Measurements from ENCODE around the gene CDH3. TPM values are rescaled to one million over a fixed set of nuclear protein-coding genes. Genes with fewer than 3 reads are reported as not detected.

Gene CDH3
- total RNA-seq, 1 experiment from 2014 or later, result 4.9 TPM

DNA sequence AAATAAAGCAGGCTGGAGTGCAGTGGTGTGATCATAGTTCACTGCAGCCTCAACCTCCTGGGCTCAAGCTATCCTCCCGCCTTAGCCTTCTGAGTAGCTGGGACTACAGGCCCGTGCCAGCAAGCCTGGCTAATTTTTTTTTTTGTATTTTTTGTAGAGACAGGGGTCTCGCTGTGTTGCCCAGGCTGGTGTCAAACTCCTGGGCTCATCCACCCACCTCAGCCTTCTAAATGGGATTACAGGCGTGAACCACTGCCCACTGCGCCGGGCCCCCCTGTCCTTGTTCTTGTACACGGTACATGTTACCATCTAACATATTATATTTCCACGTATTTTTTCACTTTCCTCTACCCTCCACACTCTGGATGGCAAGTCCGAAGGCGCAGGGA is 3.1 kb upstream of the CDH3 start:
- no peak overlapping the region for H3K4me3 ChIP-seq

DNA sequence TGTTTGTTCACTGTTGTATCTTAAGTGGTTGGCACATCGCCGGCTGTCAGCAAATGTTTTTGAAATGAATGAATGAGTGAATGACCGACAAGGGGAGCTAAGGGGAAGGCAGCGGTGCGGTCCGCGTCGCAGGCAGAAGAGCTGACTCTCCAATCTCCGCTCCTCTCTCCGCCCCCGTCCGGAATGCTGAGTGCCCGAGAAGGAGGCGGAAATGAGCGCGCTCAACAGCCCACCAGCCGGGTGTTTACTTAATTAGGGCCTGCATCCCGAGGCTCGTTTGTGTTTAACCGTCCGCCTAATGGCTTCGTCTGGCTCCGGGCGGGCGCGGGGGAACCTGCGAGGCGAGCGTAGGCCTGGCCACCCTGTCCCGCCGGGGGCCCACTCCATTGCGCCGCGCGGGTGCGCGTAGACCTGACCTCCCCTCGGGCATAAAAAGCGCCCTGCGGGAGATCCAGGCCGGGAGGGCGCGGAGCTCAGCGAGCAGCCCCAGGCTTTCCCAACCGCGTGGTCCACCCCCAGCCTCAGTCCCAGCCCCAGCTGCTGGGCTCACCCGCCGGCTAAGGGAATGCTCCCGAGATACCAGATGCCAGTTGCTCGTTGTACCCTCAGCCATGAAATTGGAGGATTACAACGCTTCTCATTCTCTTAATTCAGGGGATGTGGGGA is 2.5 kb upstream of the CDH3 start:
- Histone ChIP-seq H3K27me3 (replicated peaks) (peaks cover 11% of the 10 kb centered on the region; the same call in 1 of the 2 replicates), H3K36me3 (no peaks in the 10 kb centered on the region), H3K9me3 (replicated peaks) (no peaks in the 10 kb centered on the region), H3K4me1 (replicated peaks) (peaks cover 18% of the 10 kb centered on the region), H3K27ac (no peak overlapping the region), H3K4me3 (no peak overlapping the region)
- peak in 1 of 2 experiments; percentile 12 for DNase-seq (ENCODE audit: low read depth in 1 of 2, low spot score in 2 of 2)

More for the DNA sequence above, 3.1 kb upstream of the CDH3 start:
- Histone ChIP-seq H3K4me1 (replicated peaks) (peaks cover 20% of the 10 kb centered on the region), H3K27ac (no peak overlapping the region), H3K9me3 (replicated peaks) (no peaks in the 10 kb centered on the region), H3K36me3 (no peaks in the 10 kb centered on the region), H3K27me3 (replicated peaks) (peaks cover 11% of the 10 kb centered on the region; the same call in 1 of the 2 replicates)
- DNase-seq (ENCODE audit: low read depth in 1 of 2, low spot score in 2 of 2), result no peak

DNA sequence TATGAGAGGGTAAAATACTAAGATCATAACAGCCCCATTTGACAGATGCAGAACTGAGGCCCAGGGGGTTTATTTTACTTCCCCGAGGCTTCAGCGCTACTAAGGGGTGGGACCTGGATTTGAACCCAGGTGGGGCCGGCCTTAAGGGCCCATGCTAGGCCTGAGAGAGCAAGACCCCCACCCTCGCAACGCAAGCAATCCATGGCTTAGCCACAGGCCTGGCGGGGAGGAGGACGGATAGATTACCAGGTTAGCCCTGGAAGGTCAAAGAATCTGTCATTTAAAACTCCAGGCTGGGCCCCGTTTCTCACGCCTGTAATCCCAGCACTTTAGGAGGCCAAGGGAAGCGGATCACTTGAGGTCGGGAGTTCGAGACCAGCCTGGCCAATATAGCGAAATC is 1.9 kb upstream of the CDH3 start:
- H3K27ac ChIP-seq, result no peak overlapping the region
- no peak for DNase-seq (ENCODE audit: low read depth in 1 of 2, low spot score in 2 of 2)
- H3K36me3 ChIP-seq, result no peaks in the 10 kb centered on the region
- H3K4me3 ChIP-seq, result no peak overlapping the region
- H3K9me3 ChIP-seq (replicated peaks), result no peaks in the 10 kb centered on the region
- peaks cover 18% of the 10 kb centered on the region for H3K4me1 ChIP-seq (replicated peaks)
- H3K27me3 ChIP-seq (replicated peaks), result peaks cover 11% of the 10 kb centered on the region; the same call in 1 of the 2 replicates

DNA sequence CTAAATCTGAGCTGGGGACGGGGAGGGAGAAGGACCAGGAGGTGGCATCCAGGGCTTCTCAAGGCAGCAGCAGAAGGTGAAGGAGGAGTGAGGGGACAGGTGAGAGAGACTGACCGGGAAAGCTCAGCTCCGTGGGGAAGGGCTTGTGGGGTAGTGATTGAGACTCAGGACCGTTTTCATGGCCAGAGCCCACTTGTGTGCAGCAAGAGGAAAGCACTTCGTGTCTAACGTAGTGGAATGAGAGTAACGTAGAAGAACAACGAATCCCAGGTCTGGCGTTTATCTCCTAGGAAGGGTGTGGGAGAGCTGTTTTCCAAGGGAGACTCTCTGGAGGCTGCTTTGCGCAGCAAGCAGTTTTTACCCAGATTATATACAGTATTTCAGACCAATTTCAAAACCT is 1.3 kb upstream of the CDH3 start:
- no peaks in the 10 kb centered on the region for H3K9me3 ChIP-seq (replicated peaks)
- no peak for DNase-seq (ENCODE audit: low read depth in 1 of 2, low spot score in 2 of 2)
- H3K36me3 ChIP-seq, result no peaks in the 10 kb centered on the region
- peaks cover 18% of the 10 kb centered on the region for H3K4me1 ChIP-seq (replicated peaks)
- H3K27ac ChIP-seq, result no peak overlapping the region
- peaks cover 11% of the 10 kb centered on the region; the same call in 1 of the 2 replicates for H3K27me3 ChIP-seq (replicated peaks)
- no peak overlapping the region for H3K4me3 ChIP-seq

DNA sequence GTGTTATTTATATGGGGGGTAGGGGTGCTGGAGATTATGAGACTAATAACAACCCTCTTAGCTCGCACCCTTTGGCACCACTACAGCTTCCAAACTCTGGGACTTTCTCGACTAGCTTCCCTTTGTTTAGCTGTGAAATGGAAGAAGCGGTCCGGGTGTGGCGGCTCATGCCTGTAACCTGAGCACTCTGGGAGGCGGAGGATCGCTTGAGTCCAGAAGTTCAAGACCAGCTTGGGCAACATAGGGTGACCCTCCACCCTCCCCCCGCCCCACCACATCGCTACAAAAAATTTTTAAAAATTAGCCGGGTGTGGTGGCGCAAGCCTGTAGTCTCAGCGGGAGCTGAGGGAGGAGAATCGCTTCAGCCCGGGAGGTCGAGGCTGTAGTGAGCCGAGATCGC is 814 bp upstream of the CDH3 start:
- Histone ChIP-seq H3K4me3 (no peak overlapping the region), H3K9me3 (replicated peaks) (no peaks in the 10 kb centered on the region), H3K27ac (no peak overlapping the region), H3K4me1 (replicated peaks) (peaks cover 18% of the 10 kb centered on the region), H3K36me3 (no peaks in the 10 kb centered on the region), H3K27me3 (replicated peaks) (peaks cover 11% of the 10 kb centered on the region; the same call in 1 of the 2 replicates)
- no peak for DNase-seq (ENCODE audit: low read depth in 1 of 2, low spot score in 2 of 2)

DNA sequence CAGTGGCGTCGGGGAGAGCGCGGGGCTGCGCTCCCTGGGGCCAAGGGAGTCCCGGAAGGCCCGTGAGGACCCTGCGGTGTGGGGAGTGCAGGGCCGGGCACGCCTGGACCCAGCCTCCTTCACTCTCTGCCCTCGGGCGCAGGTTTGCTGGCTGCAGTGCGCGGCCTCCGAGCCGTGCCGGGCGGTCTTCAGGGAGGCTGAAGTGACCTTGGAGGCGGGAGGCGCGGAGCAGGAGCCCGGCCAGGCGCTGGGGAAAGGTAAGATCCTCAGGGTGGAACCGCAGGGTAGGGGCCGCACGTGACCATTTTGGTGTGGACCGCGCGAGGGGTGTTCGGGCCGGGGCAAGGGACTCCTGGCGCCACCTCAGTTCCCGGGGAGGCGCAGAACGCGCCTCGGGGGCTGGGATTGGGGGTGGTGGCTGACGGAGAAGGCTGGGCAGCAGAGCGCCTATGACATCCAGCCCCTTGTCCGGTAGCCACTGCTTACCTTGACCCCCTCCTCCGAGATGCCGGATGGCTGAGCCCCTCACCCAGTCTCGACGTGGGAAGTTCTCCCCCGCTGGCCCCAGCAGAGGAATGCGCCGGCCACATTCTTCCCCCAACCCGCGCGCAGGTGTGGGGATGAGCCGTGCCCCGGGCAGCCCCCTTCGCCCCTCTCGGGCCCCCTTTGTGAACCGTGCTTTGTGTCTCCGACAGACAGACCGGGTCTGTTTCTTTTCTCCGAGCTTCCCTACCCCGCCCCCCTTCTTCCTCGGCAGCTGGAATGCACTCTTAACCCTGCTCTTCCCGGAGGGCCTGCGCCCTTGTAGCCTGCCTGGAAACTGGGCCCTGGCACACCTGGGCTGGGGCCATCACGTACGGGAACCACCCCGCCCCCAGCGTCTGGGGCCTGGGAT is 631 bp downstream of the CDH3 start:
- H3K27me3 ChIP-seq (replicated peaks), result peaks cover 11% of the 10 kb centered on the region; the same call in 1 of the 2 replicates
- H3K9me3 ChIP-seq (replicated peaks), result no peaks in the 10 kb centered on the region
- H3K27ac ChIP-seq, result no peak overlapping the region
- no peak for DNase-seq (ENCODE audit: low read depth in 1 of 2, low spot score in 2 of 2)
- H3K36me3 ChIP-seq, result no peaks in the 10 kb centered on the region
- H3K4me1 ChIP-seq (replicated peaks), result peaks cover 17% of the 10 kb centered on the region
- peak overlapping the region; percentile 33 for H3K4me3 ChIP-seq

DNA sequence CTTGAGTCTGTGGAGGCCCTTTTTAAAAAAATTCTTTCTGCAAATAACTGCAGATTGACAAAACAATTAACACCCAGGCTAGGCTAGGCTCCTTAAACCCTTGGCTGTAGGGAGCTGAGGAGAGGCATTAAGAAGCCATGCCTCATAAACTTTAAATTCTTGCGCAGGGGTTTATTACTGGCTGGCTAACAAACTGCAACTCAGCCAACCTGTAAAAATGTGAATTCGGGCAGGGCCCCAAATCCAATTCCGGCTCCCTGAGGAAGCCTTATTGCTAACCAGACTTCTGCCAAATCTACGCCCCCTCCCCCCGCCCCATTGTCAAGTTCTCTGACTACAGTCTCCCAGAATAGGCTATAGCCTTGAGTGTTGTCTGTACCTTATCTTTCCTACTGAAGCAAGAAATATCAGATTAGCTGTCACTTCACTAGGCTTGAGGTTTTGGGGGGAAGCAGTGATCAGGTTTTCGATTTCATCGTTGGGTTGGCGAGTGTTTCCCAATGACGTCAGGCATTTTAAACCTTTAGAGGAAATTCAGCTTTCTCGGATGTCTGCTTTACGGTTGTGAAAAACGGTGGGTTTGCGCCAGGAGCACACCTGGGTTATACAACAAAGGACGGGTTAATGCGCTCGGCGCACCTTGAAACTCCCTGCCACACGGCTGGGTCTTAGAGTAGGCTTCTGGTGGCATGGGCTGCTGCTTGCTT is 2.0 kb downstream of the CDH3 start:
- H3K27me3 ChIP-seq (replicated peaks), result peaks cover 11% of the 10 kb centered on the region; the same call in 1 of the 2 replicates
- no peak for DNase-seq (ENCODE audit: low read depth in 1 of 2, low spot score in 2 of 2)

DNA sequence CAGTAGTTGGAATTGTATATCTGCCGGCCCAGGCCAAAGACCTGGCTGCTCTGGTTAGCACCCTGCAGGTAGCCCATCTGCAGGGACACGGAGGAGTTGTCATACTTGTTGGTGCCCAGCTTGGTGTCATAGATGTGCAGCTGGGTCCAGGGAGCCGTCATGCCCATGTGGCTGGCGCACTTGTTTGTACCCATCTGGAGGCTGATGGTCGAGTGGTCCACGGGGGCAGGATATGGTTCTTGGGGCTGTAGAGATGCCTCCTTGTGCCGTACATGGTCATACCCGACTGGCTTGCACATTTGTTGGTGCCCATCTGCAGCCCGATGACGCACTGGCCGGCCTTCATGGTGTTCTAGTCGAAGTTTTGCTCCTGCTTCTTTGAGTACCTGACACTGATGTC is 6.0 kb downstream of the CDH3 start:
- Histone ChIP-seq H3K27me3 (replicated peaks) (peaks cover 3% of the 10 kb centered on the region; the same call in 1 of the 2 replicates), H3K27ac (no peak overlapping the region), H3K4me1 (replicated peaks) (no peaks in the 10 kb centered on the region; the same call in 1 of the 2 replicates), H3K4me3 (no peak overlapping the region), H3K9me3 (replicated peaks) (no peaks in the 10 kb centered on the region), H3K36me3 (no peaks in the 10 kb centered on the region)
- no peak for DNase-seq (ENCODE audit: low read depth in 1 of 2, low spot score in 2 of 2)

More for the DNA sequence above, 2.0 kb downstream of the CDH3 start:
- no peak overlapping the region for H3K27ac ChIP-seq
- H3K4me1 ChIP-seq (replicated peaks), result peaks cover 9% of the 10 kb centered on the region
- no peaks in the 10 kb centered on the region for H3K36me3 ChIP-seq
- H3K9me3 ChIP-seq (replicated peaks), result no peaks in the 10 kb centered on the region
- H3K4me3 ChIP-seq, result no peak overlapping the region

DNA sequence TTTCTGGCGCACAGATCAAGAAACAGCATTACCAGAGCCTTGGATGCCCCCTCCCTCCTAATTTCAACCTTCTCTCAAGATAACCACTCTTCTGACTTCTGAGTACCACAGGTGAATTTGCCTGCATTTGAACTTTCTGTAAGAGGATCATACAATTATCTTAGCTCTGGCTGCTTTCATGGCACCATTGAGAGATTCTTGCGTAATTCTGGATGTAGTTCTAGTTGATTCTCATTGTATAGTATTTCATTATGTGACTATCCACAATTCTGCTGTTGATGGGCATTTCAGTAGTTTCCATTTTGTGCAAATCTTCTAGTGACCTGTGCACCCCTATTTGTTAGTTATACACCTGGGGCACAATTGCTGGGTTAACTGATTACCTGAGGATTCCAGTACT is 7.5 kb downstream of the CDH3 start:
- no peaks in the 10 kb centered on the region for H3K9me3 ChIP-seq (replicated peaks)
- no peaks in the 10 kb centered on the region for H3K27me3 ChIP-seq (replicated peaks)
- no peak overlapping the region for H3K4me3 ChIP-seq
- no peak overlapping the region for H3K27ac ChIP-seq
- no peaks in the 10 kb centered on the region for H3K36me3 ChIP-seq
- H3K4me1 ChIP-seq (replicated peaks), result peaks cover 2% of the 10 kb centered on the region; the same call in 1 of the 2 replicates
- DNase-seq (ENCODE audit: low read depth in 1 of 2, low spot score in 2 of 2), result no peak

DNA sequence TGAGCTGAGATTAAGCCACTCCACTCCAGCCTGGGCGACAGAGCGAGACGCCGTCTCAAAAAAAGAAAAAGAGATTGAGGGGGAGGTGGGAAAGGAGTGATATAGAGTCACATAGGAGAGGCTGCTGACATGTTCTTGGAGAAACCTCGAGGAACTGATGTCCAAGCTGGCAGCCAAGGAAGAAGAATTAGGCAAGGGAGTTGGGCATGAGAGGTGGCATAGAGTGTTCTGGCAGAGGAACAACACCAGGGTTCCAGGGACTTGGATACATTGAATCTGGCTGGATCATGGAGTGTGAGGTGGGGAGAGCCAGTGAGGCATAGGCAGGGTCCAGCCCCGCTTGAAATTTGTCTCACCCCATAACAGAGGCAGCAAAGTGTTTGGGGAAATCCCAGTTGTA is 10.7 kb downstream of the CDH3 start:
- Histone ChIP-seq H3K27me3 (replicated peaks) (no peaks in the 10 kb centered on the region), H3K4me3 (no peak overlapping the region), H3K36me3 (no peaks in the 10 kb centered on the region), H3K27ac (no peak overlapping the region), H3K9me3 (replicated peaks) (no peaks in the 10 kb centered on the region), H3K4me1 (replicated peaks) (peaks cover 31% of the 10 kb centered on the region)
- no peak for DNase-seq (ENCODE audit: low read depth in 1 of 2, low spot score in 2 of 2)

DNA sequence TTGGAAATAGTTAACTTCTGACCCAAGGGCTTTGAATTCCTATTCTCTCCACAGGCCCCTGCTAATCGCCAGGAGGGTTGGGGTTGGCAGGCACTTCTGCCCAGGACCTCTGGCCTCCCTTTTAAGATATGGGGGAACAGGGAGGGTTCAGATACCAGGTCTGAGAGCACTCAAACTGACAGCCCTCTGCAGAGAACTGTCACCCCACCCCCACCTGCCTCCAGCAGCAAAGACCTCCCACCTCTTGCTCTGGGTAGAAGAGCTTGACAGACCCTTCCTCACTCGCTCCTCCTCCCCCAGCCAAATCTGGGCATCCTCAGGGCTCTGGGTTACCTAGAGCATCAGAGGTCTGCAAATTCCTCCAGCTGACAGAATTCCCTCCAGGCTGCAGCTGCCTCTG is 11.6 kb downstream of the CDH3 start:
- no peak overlapping the region for H3K27ac ChIP-seq
- no peak for DNase-seq (ENCODE audit: low read depth in 1 of 2, low spot score in 2 of 2)
- H3K36me3 ChIP-seq, result no peaks in the 10 kb centered on the region
- no peak overlapping the region for H3K4me3 ChIP-seq
- H3K27me3 ChIP-seq (replicated peaks), result no peaks in the 10 kb centered on the region
- H3K4me1 ChIP-seq (replicated peaks), result peaks cover 34% of the 10 kb centered on the region
- H3K9me3 ChIP-seq (replicated peaks), result no peaks in the 10 kb centered on the region

DNA sequence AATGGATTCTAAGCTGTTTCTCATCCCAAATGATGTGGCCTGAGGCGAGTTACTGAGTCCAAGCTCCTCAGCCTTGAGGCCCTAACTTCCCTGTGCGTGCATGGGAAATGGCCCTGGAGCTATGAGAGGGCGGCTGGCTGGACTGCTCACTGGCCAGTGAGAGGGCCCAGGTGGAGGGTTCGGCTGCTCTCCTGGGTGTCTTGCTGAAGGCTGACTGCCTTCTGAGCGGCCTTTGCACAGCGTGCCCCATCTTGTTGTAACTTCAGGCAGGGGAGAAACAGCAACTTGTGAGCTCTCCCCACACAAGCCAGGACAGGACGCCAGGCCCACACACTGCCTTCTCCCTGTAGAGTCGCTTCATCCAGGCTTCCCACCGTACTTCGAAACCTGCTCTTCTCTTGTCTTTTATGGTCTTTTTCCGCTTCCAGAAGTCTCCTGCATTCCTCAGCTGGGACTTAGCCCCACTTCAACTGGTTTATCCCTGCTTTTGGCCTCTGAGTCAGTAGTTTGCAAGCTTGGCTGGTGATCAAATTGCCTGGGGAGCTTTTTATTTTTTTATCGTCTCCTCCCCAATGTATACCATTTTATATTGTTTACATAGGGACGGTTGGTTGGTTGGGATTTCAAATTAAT is 13.3 kb downstream of the CDH3 start:
- Histone ChIP-seq H3K27me3 (replicated peaks) (no peaks in the 10 kb centered on the region), H3K4me1 (replicated peaks) (peaks cover 34% of the 10 kb centered on the region), H3K4me3 (no peak overlapping the region), H3K36me3 (no peaks in the 10 kb centered on the region), H3K9me3 (replicated peaks) (no peaks in the 10 kb centered on the region), H3K27ac (peak overlapping the region; percentile 75)
- peak; percentile 85 to 91 for DNase-seq (ENCODE audit: low read depth in 1 of 2, low spot score in 2 of 2)

DNA sequence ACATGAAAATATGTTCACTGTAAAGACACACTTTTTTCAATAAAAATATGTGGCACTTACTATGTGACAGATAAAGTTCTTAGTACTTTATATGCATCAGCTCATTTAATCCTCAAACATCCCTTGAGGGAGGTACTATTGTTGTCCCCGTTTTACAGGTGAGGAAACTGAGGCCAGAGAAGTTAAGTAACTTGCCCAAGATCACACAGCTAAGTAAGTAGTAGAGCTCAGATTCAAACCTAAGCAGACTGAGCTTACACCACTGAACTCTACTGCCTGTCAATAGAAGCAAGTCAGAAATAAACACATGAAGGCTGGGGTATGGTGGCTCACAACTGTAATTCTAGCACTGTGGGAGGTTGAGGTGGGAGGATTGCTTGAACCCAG is 13.9 kb downstream of the CDH3 start:
- Histone ChIP-seq H3K27me3 (replicated peaks) (no peaks in the 10 kb centered on the region), H3K4me3 (no peak overlapping the region), H3K4me1 (replicated peaks) (peaks cover 34% of the 10 kb centered on the region), H3K36me3 (no peaks in the 10 kb centered on the region), H3K9me3 (replicated peaks) (no peaks in the 10 kb centered on the region), H3K27ac (peak overlapping the region; percentile 75)
- no peak for DNase-seq (ENCODE audit: low read depth in 1 of 2, low spot score in 2 of 2)
